Measurements from ENCODE around the gene OLFML1. TPM values are rescaled to one million over a fixed set of nuclear protein-coding genes. Genes with fewer than 3 reads are reported as not detected.

The OLFML1 gene
- total RNA-seq, 2 donors from 2014 or later = 6.7 to 16.5 TPM

- intact Hi-C loops (cut with DNase I) = no loop called here
- ATAC-seq (no peak), DNase-seq (no peak)
Measured at GRCh38 chr11:7545611-7546010, 60.3 kb downstream of the OLFML1 start.

GRCh38 chr11:7546324-7546791 lies 61.1 kb downstream of the OLFML1 start:
- ATAC-seq = peak in 1 of 2 donors; percentile 80
- intact Hi-C loops (cut with DNase I) = no loop called here
- no peak for DNase-seq

DNA sequence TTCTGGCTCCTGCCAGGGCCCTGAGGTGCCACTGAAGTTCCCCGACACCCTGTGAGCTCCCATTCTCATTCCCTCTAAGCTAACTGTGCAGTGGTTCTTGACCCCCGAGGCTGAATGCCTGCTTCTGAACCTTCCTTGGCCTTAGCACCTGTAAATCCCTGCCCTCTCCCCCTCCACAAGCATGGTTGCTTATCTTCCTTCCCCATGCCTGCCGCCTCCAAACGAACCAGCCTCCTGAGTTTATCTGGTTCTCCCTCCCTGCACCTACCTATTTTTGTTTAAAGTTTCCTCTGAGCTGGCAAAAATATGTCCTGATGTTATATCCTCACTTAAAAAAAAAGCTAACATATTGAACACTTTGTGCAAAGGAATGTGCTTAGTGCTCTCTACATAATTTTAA lies 62.4 kb downstream of the OLFML1 start:
- ATAC-seq (no peak), DNase-seq (no peak)
- intact Hi-C loops (cut with DNase I) = no loop called here

- DNase-seq (no peak), ATAC-seq (no peak)
- intact Hi-C loops (cut with DNase I) = no loop called here
Measured at GRCh38 chr11:7548659-7549274, 63.5 kb downstream of the OLFML1 start.

DNA sequence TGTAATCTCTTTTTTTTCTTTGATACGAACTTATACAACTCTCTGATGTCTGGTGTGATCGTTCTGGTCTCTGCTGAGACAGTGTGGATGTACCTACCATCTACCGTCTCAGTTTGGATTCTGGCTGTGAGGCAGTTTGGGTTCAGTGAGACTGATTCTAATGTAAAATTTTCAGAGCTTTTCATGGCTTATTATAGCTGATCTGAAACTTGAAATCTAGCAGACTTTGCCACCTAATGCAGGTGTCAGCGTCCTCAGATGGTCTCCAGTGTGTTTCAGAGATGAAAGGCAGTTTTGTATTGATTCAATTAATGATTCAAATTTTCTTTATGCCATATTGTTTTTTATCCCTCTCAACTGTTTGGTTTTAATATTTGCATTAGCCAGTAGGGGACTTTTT lies 64.4 kb downstream of the OLFML1 start:
- no peak for DNase-seq
- intact Hi-C loops (cut with DNase I) = no loop called here
- ATAC-seq = no peak

- ATAC-seq = peak in 1 of 2 donors; percentile 22
- intact Hi-C loops (cut with DNase I) = no loop called here
Measured at GRCh38 chr11:7551571-7551970, 66.3 kb downstream of the OLFML1 start.

DNA sequence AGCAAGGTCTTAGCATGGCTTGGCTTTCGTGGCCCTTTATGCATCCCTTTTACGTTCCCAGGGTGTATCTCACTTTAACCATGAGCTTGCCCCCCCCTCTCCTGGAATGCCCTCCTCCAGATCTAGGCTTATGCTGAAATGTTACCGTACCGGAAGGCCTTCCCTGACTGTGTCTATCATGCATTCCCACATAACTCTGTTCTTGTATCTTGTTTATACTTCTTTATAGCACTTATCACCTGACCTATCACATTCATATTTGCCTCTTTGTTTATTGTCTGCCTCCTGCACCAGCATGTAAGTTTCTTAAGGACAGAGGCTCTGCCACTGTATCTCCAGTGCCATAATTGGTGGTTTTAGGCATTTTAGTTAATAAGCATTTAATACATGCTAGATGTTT lies 67.4 kb downstream of the OLFML1 start:
- no peak for DNase-seq

More at GRCh38 chr11:7551571-7551970, 66.3 kb downstream of the OLFML1 start:
- no peak for DNase-seq

DNA sequence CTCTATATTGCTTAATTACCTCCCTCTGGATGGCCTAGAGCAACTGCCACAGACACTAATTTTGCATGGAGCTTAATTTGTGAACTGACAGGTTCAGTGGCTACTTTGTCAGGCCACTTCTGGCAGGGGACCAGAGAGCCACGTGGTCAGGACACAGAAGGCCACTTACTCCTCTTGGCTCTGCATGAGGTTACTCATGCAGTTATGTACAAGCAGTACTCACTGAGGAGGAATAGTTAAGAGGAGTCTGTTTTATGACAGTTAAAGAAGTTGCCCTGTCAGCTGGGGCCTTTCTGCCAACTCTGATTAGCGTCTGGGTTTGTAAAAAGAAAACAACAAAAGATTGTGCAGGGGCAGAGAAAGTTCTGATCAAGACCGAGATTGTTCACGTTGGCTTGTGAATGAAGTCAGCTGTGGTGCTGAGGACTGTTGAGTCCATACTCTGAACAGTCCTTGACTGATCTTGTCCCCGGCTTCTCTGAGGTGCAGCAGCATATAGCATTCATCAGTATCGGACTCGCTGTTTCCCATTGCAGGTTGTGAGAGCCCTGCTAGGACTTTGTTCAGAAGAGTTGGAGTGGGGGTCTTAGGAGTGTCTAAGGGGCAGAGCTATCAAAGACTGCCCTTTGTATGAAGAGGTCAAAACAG lies 69.9 kb downstream of the OLFML1 start:
- intact Hi-C loops (cut with DNase I) = loop anchor here in 1 of 2 donors (5.0 kb wide), 1 partner anchor 43 kb away; the partner anchor contains the start of gene PPFIBP2
- ATAC-seq (peak; percentile 89 to 94), DNase-seq (peak; percentile 77)

More for the DNA sequence above, 67.4 kb downstream of the OLFML1 start:
- intact Hi-C loops (cut with DNase I) = no loop called here
- ATAC-seq = no peak

- intact Hi-C loops (cut with DNase I) = loop anchor here in 1 of 2 donors (5.0 kb wide), 1 partner anchor 46 kb away; the partner anchor contains the start of gene PPFIBP2
- DNase-seq (no peak), ATAC-seq (peak in 1 of 2 donors; percentile 59)
Measured at GRCh38 chr11:7558046-7558445, 72.7 kb downstream of the OLFML1 start.

- DNase-seq = no peak
- ATAC-seq = no peak
- intact Hi-C loops (cut with DNase I) = loop anchor here in 1 of 2 donors (5.0 kb wide), 1 partner anchor 47 kb away; the partner anchor contains the start of gene PPFIBP2
Measured at GRCh38 chr11:7559398-7560283, 74.3 kb downstream of the OLFML1 start.

Other genes with a start within 250 kb of the OLFML1 start
- gene SYT9, start 233.6 kb upstream of the OLFML1 start, total RNA-seq = under 1 TPM; 0.08 to 0.24 TPM
- gene PPFIBP2, start 28.5 kb downstream of the OLFML1 start, total RNA-seq = 10 to 100 TPM; 16.3 to 25.5 TPM
- 1 to 10 TPM; 3.3 to 3.7 TPM for gene CYB5R2, start 188.0 kb downstream of the OLFML1 start, total RNA-seq
- gene OVCH2, start 221.0 kb downstream of the OLFML1 start, total RNA-seq = not detected